NCI-H146 (cell line): ENCODE measurements around the gene CNTN6.

Experiments used
- DNase-seq: peaks from one replicate; lab custom pipeline; 2025; lab: John Stamatoyannopoulos, UW

CNTN6 gene

GRCh38 chr3:1421577-1421976 is 328.8 kb downstream of the CNTN6 start:
- DNase-seq, result no peak

GRCh38 chr3:1423566-1424089 is 330.8 kb downstream of the CNTN6 start:
- no peak for DNase-seq

GRCh38 chr3:1439395-1439794 is 346.6 kb downstream of the CNTN6 start:
- DNase-seq, result no peak

GRCh38 chr3:1442271-1442670 is 349.4 kb downstream of the CNTN6 start:
- DNase-seq, result no peak

- no peak for DNase-seq
These were observed 351.4 kb downstream of the CNTN6 start for GRCh38 chr3:1444195-1444594.

DNA sequence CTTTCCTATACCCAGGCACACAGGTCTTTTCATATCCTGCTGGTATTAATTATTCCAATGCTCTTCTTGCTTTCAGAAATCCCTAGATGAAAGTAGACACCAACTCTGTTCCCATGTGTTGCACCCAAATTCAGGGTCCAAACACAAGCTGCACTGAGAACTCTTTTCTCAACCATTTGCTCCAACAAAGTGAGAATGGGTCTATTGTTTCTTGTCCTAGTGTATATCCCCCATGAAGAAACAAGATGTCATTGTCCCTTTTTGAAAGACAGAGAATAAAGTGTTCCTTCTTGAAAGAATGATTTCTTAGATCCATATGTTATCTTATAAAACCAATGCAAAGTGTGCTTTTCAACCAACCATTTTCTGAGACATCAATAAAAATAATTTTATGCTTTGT is 353.7 kb downstream of the CNTN6 start:
- no peak for DNase-seq

DNA sequence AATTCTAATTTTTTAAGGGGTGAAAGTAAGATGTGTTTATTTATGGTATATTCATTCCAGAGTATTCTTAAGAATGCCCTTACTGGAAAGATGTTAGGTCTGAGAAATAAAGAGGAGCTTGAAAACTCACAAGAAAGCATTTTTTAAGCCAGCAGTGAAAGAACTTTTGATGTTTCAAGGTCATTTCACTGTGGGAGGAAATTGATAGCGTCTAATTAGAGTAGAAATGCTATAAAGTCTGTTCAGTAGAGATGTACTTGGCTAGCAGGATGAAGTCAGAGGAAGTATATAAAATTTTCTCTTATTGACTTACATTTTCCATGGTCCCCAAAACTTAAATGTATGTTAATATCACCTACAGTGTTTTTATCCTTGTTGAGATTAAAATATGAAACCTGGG is 354.6 kb downstream of the CNTN6 start:
- no peak for DNase-seq

DNA sequence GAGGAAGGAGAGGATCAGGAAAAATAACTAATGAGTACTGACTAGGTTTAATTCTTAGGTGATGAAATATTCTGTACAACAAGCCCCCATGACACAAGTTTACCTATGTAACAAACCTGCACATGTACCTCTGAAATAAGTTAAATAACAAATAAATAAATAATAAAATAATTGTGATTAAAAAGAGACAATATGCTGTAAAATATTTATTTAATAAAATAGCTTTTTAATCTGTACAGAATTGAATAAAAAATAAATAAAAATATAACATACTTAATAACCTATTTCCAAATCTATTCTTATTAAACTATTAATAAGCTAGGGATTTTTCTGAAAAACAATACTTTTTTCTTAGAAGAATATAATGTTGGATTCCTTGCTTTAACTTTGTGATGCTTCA is 355.6 kb downstream of the CNTN6 start:
- DNase-seq, result no peak
